Activated B cell treated with CpG ODN at 0.5 μM for 24 hours (primary cell): ENCODE measurements around the gene EPHA6. TPM values are rescaled to one million over a fixed set of nuclear protein-coding genes. Genes with fewer than 3 reads are reported as not detected.

Experiments used
- ATAC-seq: fragments of 200-7000 bp; cut with Tn5 transposase; one replicate; pipeline ENCODE4 v1.10.0; 2021; ENCODE audit warnings: low read depth, mild to moderate bottlenecking, moderate library complexity
- CTCF ChIA-PET: fragments of 350-600 bp; sonication (Branson Sonifier 250); formaldehyde crosslinking; loops from one replicate; lab custom pipeline; 2021; ENCODE audit warnings: antibody characterized with exemption; lab: Charles Lee
- POLR2A ChIA-PET: fragments of 350-600 bp; sonication (Branson Sonifier 250); formaldehyde crosslinking; loops from one replicate; lab custom pipeline; 2021; ENCODE audit warnings: antibody characterized with exemption; lab: Charles Lee
- DNase-seq: peaks from one replicate; pipeline ENCODE4 v3.0.0; 2022
- H3K27ac Mint-ChIP-seq: one replicate; pipeline ENCODE4 v1.8.0; 2020; ENCODE audit warnings: mixed read lengths
- H3K27me3 Mint-ChIP-seq: one replicate; pipeline ENCODE4 v1.8.0; 2021; ENCODE audit warnings: mixed read lengths
- H3K36me3 Mint-ChIP-seq: one replicate; pipeline ENCODE4 v1.8.0; 2021; ENCODE audit warnings: low read depth, mixed read lengths
- H3K4me1 Mint-ChIP-seq: one replicate; pipeline ENCODE4 v1.8.0; 2021; ENCODE audit warnings: mixed read lengths
- H3K4me3 Mint-ChIP-seq: one replicate; pipeline ENCODE4 v1.8.0; 2020; ENCODE audit warnings: mild to moderate bottlenecking, mixed read lengths
- H3K9me3 Mint-ChIP-seq: one replicate; pipeline ENCODE4 v1.8.0; 2020; ENCODE audit warnings: mixed read lengths
- intact Hi-C: fragments of 100-400 bp; cut with micrococcal nuclease; formaldehyde crosslinking; loops from one replicate; pipeline ENCODE4 v1.15.1; 2024
- total RNA-seq: library from RNA; stranded (reverse); gene quantifications from 2 replicates; pipeline ENCODE4 v1.2.3, GENCODE V29; 2022
- TF ChIP-seq, protein P1 (sequence below): fragments of 200-600 bp; IDR thresholded peaks from one replicate; pipeline ENCODE4 v1.8.0; 2022; ENCODE audit warnings: antibody characterized with exemption, mild to moderate bottlenecking

EPHA6 gene
- total RNA-seq, result not detected in 2 replicates

DNA sequence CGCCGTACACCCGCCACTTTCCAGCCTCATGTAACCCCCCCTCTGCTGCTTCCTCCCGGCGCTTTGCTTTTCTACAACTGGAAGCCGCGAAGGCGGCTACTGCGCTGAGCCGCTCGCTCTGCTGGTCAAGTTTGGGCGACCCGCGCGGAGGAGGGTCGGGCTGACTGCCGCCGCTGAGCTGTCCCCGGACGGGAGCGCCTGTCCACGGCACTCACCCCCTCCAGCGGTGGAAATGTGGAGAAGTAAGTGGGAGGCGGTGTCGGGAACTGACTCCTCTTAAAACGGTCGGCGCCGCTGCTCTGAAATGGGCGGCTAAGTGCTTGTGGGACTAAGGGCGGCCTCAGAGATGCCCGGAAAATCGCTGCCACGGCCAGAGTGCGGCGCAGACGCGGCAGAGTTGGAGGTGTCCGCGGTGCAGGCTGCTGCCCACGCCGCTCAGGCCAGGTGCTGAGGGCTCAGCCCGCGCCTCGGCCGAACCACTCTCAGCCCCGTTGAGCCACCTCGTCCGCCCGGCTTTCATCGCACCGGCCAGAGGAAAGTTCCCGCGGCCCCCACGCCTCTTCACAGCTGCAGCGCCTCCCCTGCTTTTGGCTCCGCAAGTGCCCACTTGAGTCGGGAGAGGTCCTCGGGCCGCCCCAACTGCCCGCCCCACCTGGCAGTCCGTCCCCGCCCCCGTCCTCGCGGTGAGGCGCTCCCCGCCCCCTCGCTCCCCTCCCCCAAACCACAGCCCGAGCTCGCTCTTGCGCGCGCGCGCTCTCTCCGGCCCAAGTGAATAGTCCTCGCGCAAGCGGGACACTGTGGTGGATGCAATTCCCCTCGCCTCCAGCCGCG is at the start of gene EPHA6:
Gene EPHA6, plus strand, starts transcription at position 775 of the 831 bp plus-strand sequence.
- peak within 1 kb of the TSS; percentile 11 for H3K4me3 Mint-ChIP-seq
- H3K27me3 Mint-ChIP-seq, result peaks cover 19% of the 10 kb centered on the region
- TF ChIP-seq, protein P1, sequence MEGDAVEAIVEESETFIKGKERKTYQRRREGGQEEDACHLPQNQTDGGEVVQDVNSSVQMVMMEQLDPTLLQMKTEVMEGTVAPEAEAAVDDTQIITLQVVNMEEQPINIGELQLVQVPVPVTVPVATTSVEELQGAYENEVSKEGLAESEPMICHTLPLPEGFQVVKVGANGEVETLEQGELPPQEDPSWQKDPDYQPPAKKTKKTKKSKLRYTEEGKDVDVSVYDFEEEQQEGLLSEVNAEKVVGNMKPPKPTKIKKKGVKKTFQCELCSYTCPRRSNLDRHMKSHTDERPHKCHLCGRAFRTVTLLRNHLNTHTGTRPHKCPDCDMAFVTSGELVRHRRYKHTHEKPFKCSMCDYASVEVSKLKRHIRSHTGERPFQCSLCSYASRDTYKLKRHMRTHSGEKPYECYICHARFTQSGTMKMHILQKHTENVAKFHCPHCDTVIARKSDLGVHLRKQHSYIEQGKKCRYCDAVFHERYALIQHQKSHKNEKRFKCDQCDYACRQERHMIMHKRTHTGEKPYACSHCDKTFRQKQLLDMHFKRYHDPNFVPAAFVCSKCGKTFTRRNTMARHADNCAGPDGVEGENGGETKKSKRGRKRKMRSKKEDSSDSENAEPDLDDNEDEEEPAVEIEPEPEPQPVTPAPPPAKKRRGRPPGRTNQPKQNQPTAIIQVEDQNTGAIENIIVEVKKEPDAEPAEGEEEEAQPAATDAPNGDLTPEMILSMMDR, result no peak
- no peak within 1 kb of the TSS for H3K27ac Mint-ChIP-seq
- intact Hi-C loops, result no loop called here
- POLR2A ChIA-PET, result no interaction called here
- CTCF ChIA-PET, result no interaction called here
- no peak for ATAC-seq
- DNase-seq, result no peak
- no peaks in the 10 kb centered on the region for H3K9me3 Mint-ChIP-seq
- H3K4me1 Mint-ChIP-seq, result peaks cover 18% of the 10 kb centered on the region
- no peaks in the 10 kb centered on the region for H3K36me3 Mint-ChIP-seq

DNA sequence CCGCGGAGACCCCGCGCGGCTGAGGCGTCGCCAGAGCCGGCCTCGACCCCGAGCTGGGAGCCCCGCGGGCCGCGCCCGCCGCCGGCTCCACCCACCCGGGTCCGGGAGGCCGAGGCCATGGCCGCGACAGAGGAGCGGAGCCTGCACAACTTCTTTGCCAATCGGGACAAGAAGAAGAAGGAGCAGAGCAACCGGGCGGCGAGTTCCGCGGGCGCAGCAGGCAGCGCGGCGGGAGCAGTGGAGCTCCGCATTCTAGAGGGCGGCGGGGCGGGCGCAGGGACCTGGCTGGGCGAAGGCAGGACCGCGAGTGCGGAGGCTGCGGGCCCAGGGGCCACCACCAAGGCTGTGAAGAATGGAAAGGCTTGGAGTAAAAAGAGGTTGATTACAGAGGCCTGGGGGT is 37.6 kb upstream of the EPHA6 start:
- intact Hi-C loops, result no loop called here
- peaks cover 31% of the 10 kb centered on the region for H3K9me3 Mint-ChIP-seq
- DNase-seq (no peak), ATAC-seq (no peak)
- no peaks in the 10 kb centered on the region for H3K36me3 Mint-ChIP-seq
- ChIA-PET POLR2A (no interaction called here), CTCF (no interaction called here)
- no peaks in the 10 kb centered on the region for H3K27me3 Mint-ChIP-seq
- no peaks in the 10 kb centered on the region for H3K4me1 Mint-ChIP-seq
- no peak overlapping the region for H3K4me3 Mint-ChIP-seq
- TF ChIP-seq, protein P1, result no peak
- no peak overlapping the region for H3K27ac Mint-ChIP-seq

DNA sequence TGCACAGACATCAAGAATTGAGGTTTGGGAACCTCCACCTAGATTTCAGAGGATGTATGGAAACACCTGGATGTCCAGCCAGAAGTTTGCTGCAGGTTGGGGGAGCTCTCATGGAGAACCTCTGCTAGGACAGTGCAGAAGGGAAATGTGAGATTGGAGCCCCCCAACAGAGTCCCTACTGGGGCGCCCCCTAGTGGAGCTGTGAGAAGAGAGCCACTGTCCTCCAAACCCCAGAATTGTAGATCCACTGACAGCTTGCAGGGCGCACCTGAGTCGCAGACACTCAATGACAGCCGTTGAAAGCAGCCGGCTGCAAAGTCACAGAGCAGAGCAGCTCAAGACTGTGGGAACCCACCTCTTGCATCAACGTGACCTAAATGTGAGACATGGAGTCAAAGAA is 34.6 kb upstream of the EPHA6 start:
- H3K4me1 Mint-ChIP-seq, result no peaks in the 10 kb centered on the region
- DNase-seq (no peak), ATAC-seq (no peak)
- TF ChIP-seq, protein P1, result no peak
- H3K9me3 Mint-ChIP-seq, result peaks cover 17% of the 10 kb centered on the region
- ChIA-PET CTCF (no interaction called here), POLR2A (no interaction called here)
- no peak overlapping the region for H3K4me3 Mint-ChIP-seq
- no peaks in the 10 kb centered on the region for H3K27me3 Mint-ChIP-seq
- no peak overlapping the region for H3K27ac Mint-ChIP-seq
- no peaks in the 10 kb centered on the region for H3K36me3 Mint-ChIP-seq
- intact Hi-C loops, result no loop called here

DNA sequence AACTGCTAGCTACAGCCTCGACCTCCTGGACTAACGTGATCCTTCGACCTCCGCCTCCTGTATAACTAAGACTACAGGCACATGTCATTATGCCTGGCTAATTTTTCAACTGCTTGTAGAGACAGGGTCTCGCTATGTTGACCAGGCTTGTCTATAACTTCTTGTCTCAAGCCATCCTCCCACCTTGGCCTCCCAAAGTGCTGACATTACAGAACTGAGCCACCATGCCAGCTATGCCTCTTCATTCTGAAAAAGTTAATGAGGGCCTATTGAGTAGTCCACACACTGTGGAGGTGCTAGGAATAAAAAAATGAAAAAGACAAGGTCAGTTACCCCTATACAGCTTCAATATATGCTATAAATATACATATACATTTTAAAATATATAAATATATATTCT is 18.3 kb upstream of the EPHA6 start:
- Mint-ChIP-seq H3K27me3 (no peaks in the 10 kb centered on the region), H3K27ac (no peak overlapping the region), H3K4me1 (no peaks in the 10 kb centered on the region), H3K4me3 (no peak overlapping the region), H3K36me3 (no peaks in the 10 kb centered on the region), H3K9me3 (no peaks in the 10 kb centered on the region)
- POLR2A ChIA-PET, result no interaction called here
- ATAC-seq (no peak), DNase-seq (no peak)
- intact Hi-C loops, result no loop called here
- CTCF ChIA-PET, result no interaction called here
- TF ChIP-seq, protein P1, result no peak

DNA sequence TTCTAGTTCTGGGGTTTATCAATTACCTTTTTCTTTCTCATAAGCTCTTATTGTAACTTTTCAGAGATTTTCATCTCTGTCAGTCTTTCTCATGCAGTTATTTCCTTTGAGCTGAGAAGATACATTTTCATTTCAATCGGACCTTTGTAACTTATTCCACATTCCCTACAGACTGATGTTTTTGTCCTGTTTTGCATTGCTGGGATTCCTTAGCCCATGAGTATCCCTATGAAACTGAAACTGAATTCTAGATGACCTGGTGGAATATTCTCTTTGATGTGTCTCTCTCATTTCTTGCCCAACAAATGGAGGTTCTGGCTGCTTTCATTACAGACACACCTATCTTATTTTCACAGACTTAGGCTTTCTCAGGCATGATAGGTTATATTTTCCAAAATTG is 10.5 kb upstream of the EPHA6 start:
- ATAC-seq (no peak), DNase-seq (no peak)
- intact Hi-C loops, result no loop called here
- no peak overlapping the region for H3K4me3 Mint-ChIP-seq
- H3K9me3 Mint-ChIP-seq, result no peaks in the 10 kb centered on the region
- H3K27ac Mint-ChIP-seq, result no peak overlapping the region
- H3K27me3 Mint-ChIP-seq, result no peaks in the 10 kb centered on the region
- CTCF ChIA-PET, result no interaction called here
- POLR2A ChIA-PET, result no interaction called here
- TF ChIP-seq, protein P1, result no peak
- no peaks in the 10 kb centered on the region for H3K4me1 Mint-ChIP-seq
- no peaks in the 10 kb centered on the region for H3K36me3 Mint-ChIP-seq
